Suprapubic skin (tissue), 3 donors: ENCODE measurements around the gene WWOX.

ENCODE experiments used
- POLR2A ChIP-seq, 2 donors: fragments of 450-650 bp; IDR thresholded peaks; one replicate each; pipeline ENCODE4 v1.6.1; 2017; ENCODE audit warnings: antibody characterized with exemption in 2 of 2, mild to moderate bottlenecking in 2 of 2, moderate library complexity in 2 of 2
- TF ChIP-seq, protein P1 (sequence below), 2 donors: fragments of 200-600 bp in 1 of 2; fragments of 450-650 bp in 1 of 2; sonication (generic) in 1 of 2; IDR thresholded peaks; one replicate each; pipeline ENCODE4 v1.5.1; 2016 to 2019; ENCODE audit warnings: antibody characterized with exemption in 2 of 2, mild to moderate bottlenecking in 1 of 2, moderate library complexity in 1 of 2

DNA sequence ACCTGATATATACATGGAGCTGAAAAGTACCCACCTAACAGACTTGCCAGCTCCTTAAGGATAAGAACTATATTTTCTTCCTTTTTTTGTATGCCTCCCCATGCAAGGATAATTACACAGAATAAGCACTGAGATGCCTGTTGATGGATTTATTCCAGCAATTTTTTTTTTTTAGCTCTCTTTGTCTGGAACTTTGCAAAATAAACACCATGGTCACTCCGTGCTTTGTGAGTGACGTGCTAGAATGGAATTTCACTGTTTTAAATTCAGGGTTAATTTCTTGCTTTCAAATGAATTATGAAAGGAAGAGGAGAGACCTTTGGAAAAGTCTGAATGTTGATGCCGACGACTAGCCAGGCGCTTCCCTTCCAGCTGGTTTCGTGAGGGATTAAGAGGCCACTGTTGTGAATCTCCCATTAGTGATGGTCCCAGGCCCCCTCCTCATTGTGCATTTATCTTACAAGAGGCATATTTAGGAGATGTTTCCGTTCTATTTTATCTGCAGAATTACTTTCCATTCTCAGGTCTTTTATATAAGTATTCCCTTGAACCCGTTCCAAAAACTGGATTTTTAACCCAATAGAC, 529.1 kb downstream of the WWOX start:
- TF ChIP-seq POLR2A (IDR thresholded peaks at IDR 0.05) = no peak
- TF ChIP-seq, protein P1, sequence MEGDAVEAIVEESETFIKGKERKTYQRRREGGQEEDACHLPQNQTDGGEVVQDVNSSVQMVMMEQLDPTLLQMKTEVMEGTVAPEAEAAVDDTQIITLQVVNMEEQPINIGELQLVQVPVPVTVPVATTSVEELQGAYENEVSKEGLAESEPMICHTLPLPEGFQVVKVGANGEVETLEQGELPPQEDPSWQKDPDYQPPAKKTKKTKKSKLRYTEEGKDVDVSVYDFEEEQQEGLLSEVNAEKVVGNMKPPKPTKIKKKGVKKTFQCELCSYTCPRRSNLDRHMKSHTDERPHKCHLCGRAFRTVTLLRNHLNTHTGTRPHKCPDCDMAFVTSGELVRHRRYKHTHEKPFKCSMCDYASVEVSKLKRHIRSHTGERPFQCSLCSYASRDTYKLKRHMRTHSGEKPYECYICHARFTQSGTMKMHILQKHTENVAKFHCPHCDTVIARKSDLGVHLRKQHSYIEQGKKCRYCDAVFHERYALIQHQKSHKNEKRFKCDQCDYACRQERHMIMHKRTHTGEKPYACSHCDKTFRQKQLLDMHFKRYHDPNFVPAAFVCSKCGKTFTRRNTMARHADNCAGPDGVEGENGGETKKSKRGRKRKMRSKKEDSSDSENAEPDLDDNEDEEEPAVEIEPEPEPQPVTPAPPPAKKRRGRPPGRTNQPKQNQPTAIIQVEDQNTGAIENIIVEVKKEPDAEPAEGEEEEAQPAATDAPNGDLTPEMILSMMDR (IDR thresholded peaks at IDR 0.05) = no peak
